ENCODE measurements around the gene RIC8B. TPM values are rescaled to one million over a fixed set of nuclear protein-coding genes. Genes with fewer than 3 reads are reported as not detected.

Gene RIC8B
- polyA plus RNA-seq, 1 donor (not counting 4 experiments of a cell fraction or from before 2014, with no cell fraction given): 6.8 TPM

DNA sequence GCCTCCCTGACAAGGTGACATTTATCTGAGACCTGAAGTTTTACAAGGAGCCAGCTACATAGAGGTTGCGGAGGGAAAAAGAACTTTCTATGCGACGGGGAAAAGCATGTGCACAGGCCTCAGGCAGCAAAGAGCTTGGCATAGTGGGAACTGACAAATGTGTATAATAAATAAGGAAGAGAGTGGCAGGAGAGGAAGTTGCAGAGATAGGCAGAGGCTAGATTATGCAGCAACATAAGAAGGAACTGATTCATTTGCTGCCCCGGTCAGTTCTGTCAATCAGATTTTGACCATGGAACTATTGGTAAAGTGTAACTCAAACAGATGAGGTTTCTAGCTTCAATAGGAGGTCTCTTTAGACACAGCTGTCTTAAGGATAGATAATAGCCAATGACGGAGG lies 33.7 kb upstream of the RIC8B start:
- dilution Hi-C loops (cut with MboI; ENCODE audit: extremely low pct_ligation_motif_present, low sequenced_read_pairs): no loop called here
- Histone ChIP-seq H3K9me3 (ENCODE audit: control insufficient read depth, low read depth, low read length) (no peaks in the 10 kb centered on the region), H3K9ac (ENCODE audit: control insufficient read depth, extremely low read depth, insufficient read depth, low read length) (no peak overlapping the region), H3K9me1 (ENCODE audit: control insufficient read depth, extremely low read depth, insufficient read depth, low read length) (no peaks in the 10 kb centered on the region), H3K79me2 (ENCODE audit: control insufficient read depth, insufficient read depth, low read length) (no peaks in the 10 kb centered on the region), H3K27me3 (ENCODE audit: control insufficient read depth, extremely low read depth, insufficient read depth, low read length) (peaks cover 11% of the 10 kb centered on the region), H3K4me3 (ENCODE audit: control insufficient read depth in 2 of 3, extremely low read depth in 1 of 3, insufficient read depth in 2 of 3, low read depth in 1 of 3, low read length in 3 of 3) (no peak overlapping the region), H3K27ac (ENCODE audit: control insufficient read depth, insufficient read depth, low read length) (no peak overlapping the region), H3K36me3 (ENCODE audit: control insufficient read depth in 2 of 2, extremely low read depth in 1 of 2, insufficient read depth in 2 of 2, low read length in 2 of 2) (no peaks in the 10 kb centered on the region), H3K4me2 (ENCODE audit: control insufficient read depth, extremely low read depth, insufficient read depth, low read depth, low read length) (no peak overlapping the region), H2AFZ (ENCODE audit: control insufficient read depth, low read length) (no peak overlapping the region), H3K4me1 (ENCODE audit: control insufficient read depth, extremely low read depth, insufficient read depth, low read length) (no peaks in the 10 kb centered on the region), H4K20me1 (ENCODE audit: control insufficient read depth, extremely low read depth, insufficient read depth, low read length) (no peaks in the 10 kb centered on the region)
- FAIRE-seq (no peak), DNase-seq (ENCODE audit: low read depth, low spot score) (no peak)
- no peak for TF ChIP-seq EZH2 (IDR thresholded peaks at IDR 0.05; ENCODE audit: low read length)
- TF ChIP-seq, protein P1, sequence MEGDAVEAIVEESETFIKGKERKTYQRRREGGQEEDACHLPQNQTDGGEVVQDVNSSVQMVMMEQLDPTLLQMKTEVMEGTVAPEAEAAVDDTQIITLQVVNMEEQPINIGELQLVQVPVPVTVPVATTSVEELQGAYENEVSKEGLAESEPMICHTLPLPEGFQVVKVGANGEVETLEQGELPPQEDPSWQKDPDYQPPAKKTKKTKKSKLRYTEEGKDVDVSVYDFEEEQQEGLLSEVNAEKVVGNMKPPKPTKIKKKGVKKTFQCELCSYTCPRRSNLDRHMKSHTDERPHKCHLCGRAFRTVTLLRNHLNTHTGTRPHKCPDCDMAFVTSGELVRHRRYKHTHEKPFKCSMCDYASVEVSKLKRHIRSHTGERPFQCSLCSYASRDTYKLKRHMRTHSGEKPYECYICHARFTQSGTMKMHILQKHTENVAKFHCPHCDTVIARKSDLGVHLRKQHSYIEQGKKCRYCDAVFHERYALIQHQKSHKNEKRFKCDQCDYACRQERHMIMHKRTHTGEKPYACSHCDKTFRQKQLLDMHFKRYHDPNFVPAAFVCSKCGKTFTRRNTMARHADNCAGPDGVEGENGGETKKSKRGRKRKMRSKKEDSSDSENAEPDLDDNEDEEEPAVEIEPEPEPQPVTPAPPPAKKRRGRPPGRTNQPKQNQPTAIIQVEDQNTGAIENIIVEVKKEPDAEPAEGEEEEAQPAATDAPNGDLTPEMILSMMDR (optimal IDR thresholded peaks at IDR 0.05 in 1 of 3, IDR thresholded peaks at IDR 0.05 in 1 of 3, conservative IDR thresholded peaks at IDR 0.05 in 1 of 3; ENCODE audit: extremely low read depth in 1 of 3, insufficient read depth in 2 of 3, low read length in 3 of 3): no peak

DNA sequence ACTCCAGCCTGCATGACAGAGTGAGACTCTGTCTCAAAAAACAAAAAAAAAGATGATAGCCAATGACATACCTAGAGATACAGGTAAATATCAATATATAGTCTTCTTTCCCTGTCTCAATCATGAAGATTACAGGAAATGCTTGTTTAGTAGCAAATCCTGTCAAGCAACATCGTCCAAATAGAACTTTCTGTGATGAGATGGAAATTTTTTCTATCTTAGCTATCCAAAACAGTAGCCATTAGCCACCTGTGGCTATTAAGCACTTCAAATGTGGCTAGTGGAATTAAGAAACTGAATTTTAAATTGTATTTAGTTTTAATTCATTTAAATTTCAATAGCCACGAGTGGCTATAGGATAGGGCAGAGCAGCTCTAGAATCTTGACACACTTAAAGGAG lies 33.2 kb upstream of the RIC8B start:
- Histone ChIP-seq H4K20me1 (ENCODE audit: control insufficient read depth, extremely low read depth, insufficient read depth, low read length) (no peaks in the 10 kb centered on the region), H3K9ac (ENCODE audit: control insufficient read depth, extremely low read depth, insufficient read depth, low read length) (no peak overlapping the region), H3K4me2 (ENCODE audit: control insufficient read depth, extremely low read depth, insufficient read depth, low read depth, low read length) (no peak overlapping the region), H2AFZ (ENCODE audit: control insufficient read depth, low read length) (no peak overlapping the region), H3K9me3 (ENCODE audit: control insufficient read depth, low read depth, low read length) (no peaks in the 10 kb centered on the region), H3K27me3 (ENCODE audit: control insufficient read depth, extremely low read depth, insufficient read depth, low read length) (peaks cover 9% of the 10 kb centered on the region), H3K4me1 (ENCODE audit: control insufficient read depth, extremely low read depth, insufficient read depth, low read length) (no peaks in the 10 kb centered on the region), H3K27ac (ENCODE audit: control insufficient read depth, insufficient read depth, low read length) (no peak overlapping the region), H3K36me3 (ENCODE audit: control insufficient read depth in 2 of 2, extremely low read depth in 1 of 2, insufficient read depth in 2 of 2, low read length in 2 of 2) (no peaks in the 10 kb centered on the region), H3K4me3 (ENCODE audit: control insufficient read depth in 2 of 3, extremely low read depth in 1 of 3, insufficient read depth in 2 of 3, low read depth in 1 of 3, low read length in 3 of 3) (no peak overlapping the region), H3K79me2 (ENCODE audit: control insufficient read depth, insufficient read depth, low read length) (no peaks in the 10 kb centered on the region), H3K9me1 (ENCODE audit: control insufficient read depth, extremely low read depth, insufficient read depth, low read length) (no peaks in the 10 kb centered on the region)
- FAIRE-seq (no peak), DNase-seq (ENCODE audit: low read depth, low spot score) (no peak)
- dilution Hi-C loops (cut with MboI; ENCODE audit: extremely low pct_ligation_motif_present, low sequenced_read_pairs): no loop called here
- TF ChIP-seq EZH2 (IDR thresholded peaks at IDR 0.05; ENCODE audit: low read length): no peak
- TF ChIP-seq, protein P1 (optimal IDR thresholded peaks at IDR 0.05 in 1 of 3, IDR thresholded peaks at IDR 0.05 in 1 of 3, conservative IDR thresholded peaks at IDR 0.05 in 1 of 3; ENCODE audit: extremely low read depth in 1 of 3, insufficient read depth in 2 of 3, low read length in 3 of 3): no peak

Measured in keratinocyte (primary cell).